ENCODE measurements around the gene PDGFA.

DNA sequence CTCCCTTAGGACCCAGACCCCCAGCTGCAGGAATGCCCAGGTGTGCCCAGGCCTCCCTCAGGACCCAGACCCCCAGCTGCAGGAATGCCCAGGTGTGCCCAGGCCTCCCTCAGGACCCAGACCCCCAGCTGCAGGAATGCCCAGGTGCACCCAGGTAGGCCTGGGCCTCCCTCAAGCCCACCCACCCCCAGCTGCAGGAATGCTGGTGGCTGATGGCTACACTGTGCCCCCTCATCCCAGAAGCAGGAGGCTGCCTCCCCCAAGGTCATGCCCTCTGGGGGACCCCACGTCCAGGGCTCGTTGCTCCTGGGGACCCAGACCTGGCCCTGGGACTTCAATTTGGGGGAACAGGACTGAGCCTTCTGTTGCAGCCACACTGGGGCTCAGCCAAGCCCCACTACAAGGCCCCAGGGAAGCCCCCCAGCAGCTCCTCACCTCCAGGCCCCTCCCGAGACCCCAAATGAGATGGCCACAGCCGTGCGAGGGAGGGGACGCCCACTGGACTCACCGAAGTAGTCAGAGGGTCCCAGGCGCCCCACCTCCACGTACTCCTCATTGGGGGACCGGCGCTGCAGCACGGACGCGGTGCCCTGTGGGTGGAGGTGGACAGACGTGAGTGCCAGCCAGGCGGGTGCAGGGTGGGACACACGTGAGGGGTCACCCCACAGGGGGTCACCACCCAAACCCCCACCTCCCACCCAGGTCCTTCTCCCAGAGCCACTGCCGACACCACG is 31.4 kb upstream of the PDGFA start:
- TF ChIP-seq CTCF (IDR thresholded peaks at IDR 0.05) (no peak), POLR2A (IDR thresholded peaks at IDR 0.05) (no peak)
